PFSK-1 (cell line): Measurements from ENCODE around the gene TTI1.

Experiments
- FOXP2 ChIP-seq: optimal IDR thresholded peaks from 2 replicates; pipeline ENCODE3; 2011; ENCODE audit warnings: borderline replicate concordance, control low read depth, inconsistent platforms; ENCODE audit not compliant: insufficient read depth; ENCODE audit errors: extremely low read length, extremely low read depth
- POLR2AphosphoS5 ChIP-seq: IDR thresholded peaks from 2 replicates; pipeline ENCODE4 v1.6.1; 2012; ENCODE audit warnings: low read depth, mild to moderate bottlenecking, control low read depth, low read length, moderate library complexity
- REST ChIP-seq, 2 experiments: IDR thresholded peaks; 2 replicates each; pipeline versions ENCODE4 v1.6.1 to v1.8.0; 2011 to 2012; ENCODE audit warnings: low read depth in 2 of 2, low read length in 2 of 2, control low read depth in 1 of 2, inconsistent platforms in 1 of 2, mild to moderate bottlenecking in 1 of 2, moderate library complexity in 1 of 2; ENCODE audit not compliant: insufficient read depth in 1 of 2
- SIN3A ChIP-seq: IDR thresholded peaks from 2 replicates; pipeline ENCODE4 v1.6.1; 2012; ENCODE audit warnings: mild to moderate bottlenecking, low read length, moderate library complexity, borderline replicate concordance; ENCODE audit not compliant: insufficient read depth
- TAF1 ChIP-seq: IDR thresholded peaks from 2 replicates; pipeline ENCODE4 v1.6.1; 2012; ENCODE audit warnings: low read length, control low read depth, borderline replicate concordance; ENCODE audit not compliant: insufficient read depth

The TTI1 gene

GRCh38 chr20:38054647-38055046 is 21.4 kb upstream of the TTI1 start:
- no peak for TF ChIP-seq SIN3A
- TF ChIP-seq FOXP2, result no peak

DNA sequence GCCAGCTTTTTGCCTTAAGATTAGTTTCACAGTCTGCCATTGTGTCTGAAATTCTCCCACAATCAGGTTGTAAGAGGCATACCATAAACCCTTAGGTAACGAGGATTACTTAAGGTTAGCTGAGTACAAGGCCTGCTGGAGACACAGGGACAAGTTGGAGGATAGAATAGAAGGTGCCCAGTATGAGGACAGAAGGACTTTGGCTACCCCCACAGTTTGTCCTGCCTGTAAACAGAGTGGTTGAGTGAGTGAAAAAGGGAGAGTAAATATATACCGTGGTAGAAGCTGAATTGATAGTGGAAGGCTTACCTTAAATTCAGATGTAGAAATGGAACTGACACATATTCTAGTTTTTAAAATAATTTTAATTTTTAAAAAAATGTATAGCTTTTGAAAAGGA is 19.6 kb upstream of the TTI1 start:
- TF ChIP-seq SIN3A (no peak), REST (IDR thresholded peaks at IDR 0.05; ENCODE audit: insufficient read depth in 1 of 2, low read depth in 2 of 2, low read length in 2 of 2) (no peak), POLR2AphosphoS5 (no peak), FOXP2 (no peak), TAF1 (no peak)

DNA sequence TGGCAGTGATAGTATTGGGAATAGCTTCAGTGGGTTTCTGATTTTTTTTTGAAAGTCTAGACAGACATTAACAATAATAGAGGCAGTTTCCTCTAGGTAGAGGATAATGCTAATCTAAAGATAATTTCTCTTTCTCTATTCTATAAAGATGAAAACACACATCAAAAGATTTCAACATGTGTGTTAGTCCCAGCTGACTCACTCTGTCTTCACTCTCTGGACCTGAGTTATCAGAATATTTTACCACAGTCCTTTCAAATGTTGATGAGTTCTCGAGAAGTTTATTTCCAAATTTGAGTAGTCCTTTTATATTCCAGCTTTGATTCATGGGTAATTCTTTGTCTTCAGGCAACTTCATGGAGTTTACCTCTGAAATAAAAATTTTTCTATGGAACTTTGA is 17.4 kb upstream of the TTI1 start:
- TF ChIP-seq POLR2AphosphoS5 (no peak), REST (IDR thresholded peaks at IDR 0.05; ENCODE audit: insufficient read depth in 1 of 2, low read depth in 2 of 2, low read length in 2 of 2) (no peak), FOXP2 (no peak), SIN3A (no peak), TAF1 (no peak)

DNA sequence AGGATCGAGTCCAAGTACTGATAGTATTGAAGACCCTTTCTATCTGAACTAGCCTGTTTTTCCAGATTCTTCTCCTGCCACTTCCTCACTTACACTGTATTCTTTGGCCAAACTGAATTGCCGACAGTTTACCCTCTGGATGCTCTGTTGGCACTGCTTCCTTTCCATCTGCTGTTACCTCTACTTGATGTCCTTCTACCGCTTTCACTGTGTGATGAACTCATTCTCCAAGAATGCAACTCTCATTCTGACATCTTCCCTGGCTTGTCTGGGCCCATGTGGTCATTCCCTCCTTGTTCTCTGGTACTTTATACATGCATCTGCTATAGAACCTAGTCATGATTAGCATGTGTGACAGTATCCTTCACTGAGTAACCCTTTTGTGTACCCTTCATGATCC is 16.5 kb upstream of the TTI1 start:
- TF ChIP-seq POLR2AphosphoS5, result no peak
- TF ChIP-seq SIN3A, result no peak
- no peak for TF ChIP-seq FOXP2

GRCh38 chr20:38046572-38046971 is 13.3 kb upstream of the TTI1 start:
- TF ChIP-seq POLR2AphosphoS5 (no peak), SIN3A (no peak), REST (IDR thresholded peaks at IDR 0.05; ENCODE audit: insufficient read depth in 1 of 2, low read depth in 2 of 2, low read length in 2 of 2) (no peak), TAF1 (no peak), FOXP2 (no peak)

GRCh38 chr20:38044685-38045084 is 11.4 kb upstream of the TTI1 start:
- no peak for TF ChIP-seq SIN3A
- no peak for TF ChIP-seq POLR2AphosphoS5
- TF ChIP-seq REST (IDR thresholded peaks at IDR 0.05; ENCODE audit: insufficient read depth in 1 of 2, low read depth in 2 of 2, low read length in 2 of 2), result no peak
- no peak for TF ChIP-seq TAF1
- TF ChIP-seq FOXP2, result no peak
